Keratinocyte (primary cell): Measurements from ENCODE around the gene CUL3.

Experiments used
- CTCF ChIP-seq, 3 experiments: IDR thresholded peaks in 1 of 3; conservative IDR thresholded peaks in 1 of 3; optimal IDR thresholded peaks in 1 of 3; 2 replicates in 2 of 3; 3 replicates in 1 of 3; pipeline versions ENCODE3 to v1.5.1; 2011; ENCODE audit warnings: low read length in 3 of 3, mild to moderate bottlenecking in 3 of 3, moderate library complexity in 2 of 3, control low read depth in 1 of 3, inconsistent platforms in 1 of 3; ENCODE audit not compliant: insufficient read depth in 2 of 3; ENCODE audit errors: extremely low read depth in 1 of 3
- EZH2 ChIP-seq: IDR thresholded peaks from one replicate; pipeline ENCODE4 v1.6.1; 2012; ENCODE audit warnings: inconsistent platforms, mild to moderate bottlenecking, low read length, moderate library complexity

- TF ChIP-seq EZH2 (no peak), CTCF (optimal IDR thresholded peaks at IDR 0.05 in 1 of 3, IDR thresholded peaks at IDR 0.05 in 1 of 3, conservative IDR thresholded peaks at IDR 0.05 in 1 of 3; ENCODE audit: extremely low read depth in 1 of 3, insufficient read depth in 2 of 3, low read length in 3 of 3) (no peak)
These were observed 13.5 kb upstream of the CUL3 start for GRCh38 chr2:224598678-224599077.
